ENCODE data around the gene LRRFIP2.

Gene LRRFIP2

GRCh38 chr3:37029111-37029510 is 145.3 kb downstream of the LRRFIP2 start:
- no peak overlapping the region for H2AFZ ChIP-seq (ENCODE audit: low read length)
- H3K9me3 ChIP-seq (ENCODE audit: insufficient read depth, low read depth, low read length) = no peaks in the 10 kb centered on the region
- no peaks in the 10 kb centered on the region for H3F3A ChIP-seq (ENCODE audit: low read depth)
- H3K4me3 ChIP-seq (ENCODE audit: low read length, poor library complexity, severe bottlenecking) = no peak overlapping the region
- H3K27me3 ChIP-seq (ENCODE audit: insufficient read depth, low read length, poor library complexity, severe bottlenecking) = no peaks in the 10 kb centered on the region
- no peaks in the 10 kb centered on the region for H3K9me2 ChIP-seq (replicated peaks; ENCODE audit: low read depth, low read length)
- H3K4me2 ChIP-seq (ENCODE audit: low read depth, low read length, poor library complexity, severe bottlenecking) = no peak overlapping the region
- H4K20me1 ChIP-seq (ENCODE audit: insufficient read depth, low read length, poor library complexity, severe bottlenecking) = no peaks in the 10 kb centered on the region
- peaks cover 4% of the 10 kb centered on the region for H3K4me1 ChIP-seq (ENCODE audit: insufficient read depth, low read length, poor library complexity, severe bottlenecking)
- H3K36me3 ChIP-seq (ENCODE audit: insufficient read depth, low read length) = peaks cover 86% of the 10 kb centered on the region
- no peak for TF ChIP-seq EZH2phosphoT487 (IDR thresholded peaks at IDR 0.05; ENCODE audit: borderline replicate concordance)
- no peak overlapping the region for H3K9ac ChIP-seq (ENCODE audit: low read depth, low read length, poor library complexity, severe bottlenecking)
- H3K79me2 ChIP-seq (ENCODE audit: insufficient read depth, low read length) = no peaks in the 10 kb centered on the region

GRCh38 chr3:37028329-37028728 is 146.1 kb downstream of the LRRFIP2 start:
- H3K9ac ChIP-seq (ENCODE audit: low read depth, low read length, poor library complexity, severe bottlenecking) = no peak overlapping the region
- no peaks in the 10 kb centered on the region for H3K9me3 ChIP-seq (ENCODE audit: insufficient read depth, low read depth, low read length)
- H4K20me1 ChIP-seq (ENCODE audit: insufficient read depth, low read length, poor library complexity, severe bottlenecking) = no peaks in the 10 kb centered on the region
- H3K27me3 ChIP-seq (ENCODE audit: insufficient read depth, low read length, poor library complexity, severe bottlenecking) = no peaks in the 10 kb centered on the region
- H3K36me3 ChIP-seq (ENCODE audit: insufficient read depth, low read length) = peaks cover 85% of the 10 kb centered on the region
- H2AFZ ChIP-seq (ENCODE audit: low read length) = no peak overlapping the region
- H3K4me3 ChIP-seq (ENCODE audit: low read length, poor library complexity, severe bottlenecking) = no peak overlapping the region
- H3K79me2 ChIP-seq (ENCODE audit: insufficient read depth, low read length) = no peaks in the 10 kb centered on the region
- peaks cover 4% of the 10 kb centered on the region for H3K4me1 ChIP-seq (ENCODE audit: insufficient read depth, low read length, poor library complexity, severe bottlenecking)
- no peaks in the 10 kb centered on the region for H3F3A ChIP-seq (ENCODE audit: low read depth)
- no peaks in the 10 kb centered on the region for H3K9me2 ChIP-seq (replicated peaks; ENCODE audit: low read depth, low read length)
- no peak overlapping the region for H3K4me2 ChIP-seq (ENCODE audit: low read depth, low read length, poor library complexity, severe bottlenecking)
- TF ChIP-seq CTCF (conservative IDR thresholded peaks at IDR 0.05; ENCODE audit: low read length) = no peak
- no peak for TF ChIP-seq EZH2phosphoT487 (IDR thresholded peaks at IDR 0.05; ENCODE audit: borderline replicate concordance)

- Histone ChIP-seq H3K4me3 (ENCODE audit: low read length, poor library complexity, severe bottlenecking) (no peak overlapping the region), H3K4me2 (ENCODE audit: low read depth, low read length, poor library complexity, severe bottlenecking) (no peak overlapping the region), H3K9ac (ENCODE audit: low read depth, low read length, poor library complexity, severe bottlenecking) (no peak overlapping the region), H3K27me3 (ENCODE audit: insufficient read depth, low read length, poor library complexity, severe bottlenecking) (no peaks in the 10 kb centered on the region), H3K4me1 (ENCODE audit: insufficient read depth, low read length, poor library complexity, severe bottlenecking) (peaks cover 4% of the 10 kb centered on the region), H2AFZ (ENCODE audit: low read length) (no peak overlapping the region), H3K36me3 (ENCODE audit: insufficient read depth, low read length) (peaks cover 84% of the 10 kb centered on the region; the same call in 1 of the 2 replicates), H3K9me2 (replicated peaks; ENCODE audit: low read depth, low read length) (no peaks in the 10 kb centered on the region), H3K79me2 (ENCODE audit: insufficient read depth, low read length) (no peaks in the 10 kb centered on the region), H3F3A (ENCODE audit: low read depth) (no peaks in the 10 kb centered on the region), H4K20me1 (ENCODE audit: insufficient read depth, low read length, poor library complexity, severe bottlenecking) (no peaks in the 10 kb centered on the region), H3K9me3 (ENCODE audit: insufficient read depth, low read depth, low read length) (no peaks in the 10 kb centered on the region)
- TF ChIP-seq CTCF (conservative IDR thresholded peaks at IDR 0.05; ENCODE audit: low read length) = no peak
- TF ChIP-seq EZH2phosphoT487 (IDR thresholded peaks at IDR 0.05; ENCODE audit: borderline replicate concordance) = no peak
Observed at GRCh38 chr3:37026851-37027250, 147.5 kb downstream of the LRRFIP2 start.

Data from Loucy (cell line).